K562 (cell line): ENCODE measurements around the gene FIS1. TPM values are rescaled to one million over a fixed set of nuclear protein-coding genes. Genes with fewer than 3 reads are reported as not detected.

ENCODE experiments used
- CREB3 ChIP-seq: fragments of 450-650 bp; conservative IDR thresholded peaks from 2 replicates; pipeline ENCODE4 v1.6.1; 2016; ENCODE audit warnings: missing genetic modification characterization, low read depth, mild to moderate bottlenecking, missing compliant biosample characterization, moderate library complexity
- ETV1 ChIP-seq: fragments of 450-650 bp; conservative IDR thresholded peaks from 2 replicates; pipeline ENCODE4 v1.6.1; 2016; ENCODE audit warnings: missing genetic modification characterization, control low read depth, low read depth, missing compliant biosample characterization
- GATAD2B ChIP-seq: fragments of 450-650 bp; IDR thresholded peaks from 2 replicates; pipeline ENCODE4 v1.6.1; 2017; ENCODE audit warnings: mild to moderate bottlenecking, borderline replicate concordance
- HNRNPLL ChIP-seq: fragments of 200-400 bp; formaldehyde crosslinking; IDR thresholded peaks from 2 replicates; pipeline ENCODE4 v1.6.1; 2017; ENCODE audit warnings: low read length, low read depth, mild to moderate bottlenecking; ENCODE audit not compliant: poor library complexity, severe bottlenecking
- L3MBTL2 ChIP-seq: fragments of 450-650 bp; IDR thresholded peaks from 2 replicates; pipeline ENCODE4 v1.6.1; 2016; ENCODE audit warnings: mild to moderate bottlenecking, moderate library complexity
- ZBTB7A ChIP-seq: IDR thresholded peaks from 2 replicates; pipeline ENCODE4 v1.6.1; 2011; ENCODE audit warnings: low read depth, mild to moderate bottlenecking, low read length, moderate library complexity, borderline replicate concordance; ENCODE audit not compliant: control insufficient read depth
- ZFX ChIP-seq: sonication (generic); formaldehyde crosslinking; IDR thresholded peaks from 2 replicates; pipeline ENCODE4 v1.8.0; 2022; ENCODE audit warnings: mild to moderate bottlenecking, missing genetic modification reagents, moderate library complexity
- ZNF407 ChIP-seq: fragments of 450-650 bp; IDR thresholded peaks from 2 replicates; pipeline ENCODE4 v1.6.1; 2016; ENCODE audit warnings: low read depth
- ZNF592 ChIP-seq: fragments of 450-650 bp; IDR thresholded peaks from 2 replicates; pipeline ENCODE4 v1.6.1; 2017; ENCODE audit warnings: antibody characterized with exemption, mild to moderate bottlenecking
- polyA plus RNA-seq, 8 experiments: library from polyadenylated mRNA; depleted of rRNA in 4 of 8; stranded (reverse) in 5 of 8; unstranded in 3 of 8; fragments of >200 nt; fragmentation: Nextera tagmentation in 2 of 8; fragmentation: Illumina TruSeq in 1 of 8; extraction: Ambion mirVana in 2 of 8; extraction: Trizol in 1 of 8; gene quantifications; 2 replicates each; pipeline versions ENCODE4 v1.2.1 to v1.2.3, GENCODE V29; 2011 to 2014; ENCODE audit warnings: inconsistent platforms in 1 of 8, missing spikeins in 1 of 8
- total RNA-seq, 7 experiments: library from RNA; depleted of rRNA in 6 of 7; stranded (reverse); fragments of >200 nt in 6 of 7; fragmentation: Illumina TruSeq in 2 of 7; extraction: Trizol in 2 of 7; gene quantifications; 2 replicates each; pipeline versions ENCODE4 v1.2.1 to v1.2.3, GENCODE V29; 2011 to 2021; ENCODE audit warnings: low replicate concordance in 1 of 7
- TF ChIP-seq, protein P1 (sequence below): sonication (generic); formaldehyde crosslinking; IDR thresholded peaks from 2 replicates; pipeline ENCODE4 v1.4.0; 2020; ENCODE audit warnings: mild to moderate bottlenecking, missing genetic modification reagents
- TF ChIP-seq, protein P2 (sequence below): fragments of 250-450 bp; sonication (Bioruptor Pico); IDR thresholded peaks from 2 replicates; pipeline ENCODE4 v1.8.0; 2021; ENCODE audit warnings: moderate library complexity, mild to moderate bottlenecking, inconsistent platforms

Gene FIS1
- total and polyA plus RNA-seq, 9 of the 15 experiments (the other 6 are each of a cell fraction or from before 2014, with no cell fraction given), result 86.0 to 257 (median 144) TPM

GRCh38 chr7:101216860-101217387 is 28.0 kb downstream of the FIS1 start (continued):
- TF ChIP-seq, protein P1, sequence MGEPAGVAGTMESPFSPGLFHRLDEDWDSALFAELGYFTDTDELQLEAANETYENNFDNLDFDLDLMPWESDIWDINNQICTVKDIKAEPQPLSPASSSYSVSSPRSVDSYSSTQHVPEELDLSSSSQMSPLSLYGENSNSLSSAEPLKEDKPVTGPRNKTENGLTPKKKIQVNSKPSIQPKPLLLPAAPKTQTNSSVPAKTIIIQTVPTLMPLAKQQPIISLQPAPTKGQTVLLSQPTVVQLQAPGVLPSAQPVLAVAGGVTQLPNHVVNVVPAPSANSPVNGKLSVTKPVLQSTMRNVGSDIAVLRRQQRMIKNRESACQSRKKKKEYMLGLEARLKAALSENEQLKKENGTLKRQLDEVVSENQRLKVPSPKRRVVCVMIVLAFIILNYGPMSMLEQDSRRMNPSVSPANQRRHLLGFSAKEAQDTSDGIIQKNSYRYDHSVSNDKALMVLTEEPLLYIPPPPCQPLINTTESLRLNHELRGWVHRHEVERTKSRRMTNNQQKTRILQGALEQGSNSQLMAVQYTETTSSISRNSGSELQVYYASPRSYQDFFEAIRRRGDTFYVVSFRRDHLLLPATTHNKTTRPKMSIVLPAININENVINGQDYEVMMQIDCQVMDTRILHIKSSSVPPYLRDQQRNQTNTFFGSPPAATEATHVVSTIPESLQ (CRISPR knock-in tag), result no peak
- TF ChIP-seq ZBTB7A (peak; percentile 14; the same call in 1 of the 2 replicates), HNRNPLL (peak; percentile 7), ZNF592 (peak; percentile 43), ETV1 (tag) (no peak), CREB3 (tag) (no peak), GATAD2B (no peak), ZFX (CRISPR knock-in tag) (peak; percentile 77), ZNF407 (no peak), L3MBTL2 (peak; percentile 78)
- TF ChIP-seq, protein P2, sequence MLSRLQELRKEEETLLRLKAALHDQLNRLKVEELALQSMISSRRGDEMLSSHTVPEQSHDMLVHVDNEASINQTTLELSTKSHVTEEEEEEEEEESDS (CRISPR knock-in tag), result no peak
